OCI-LY7 (cell line): ENCODE data around the gene NOS3. TPM values are rescaled to one million over a fixed set of nuclear protein-coding genes. Genes with fewer than 3 reads are reported as not detected.

ENCODE experiments used
- BruUV-seq: library from RNA; stranded (reverse); fragments of 400-500 nt; replicated peaks from 2 replicates; lab custom pipeline; 2021; lab: Mats Ljungman, UMichigan
- CTCF ChIA-PET: fragments of 300-600 bp; sonication (Branson Sonifier 250); formaldehyde crosslinking; loops from one replicate; lab custom pipeline; 2022; ENCODE audit warnings: antibody characterized with exemption; ENCODE audit not compliant: unreplicated experiment; lab: Charles Lee
- POLR2A ChIA-PET: fragments of 300-600 bp; sonication (Branson Sonifier 250); formaldehyde crosslinking; loops from one replicate; lab custom pipeline; 2022; ENCODE audit warnings: antibody characterized with exemption; lab: Charles Lee
- DNase-seq: peaks from one replicate; pipeline ENCODE4 v3.0.0-alpha.2; 2015; ENCODE audit warnings: low spot score
- H2AFZ ChIP-seq: fragments of 200-600 bp; sonication (generic), shearing (Covaris generic); 2 replicates; pipeline ENCODE4 v1.6.1; 2014; ENCODE audit warnings: mild to moderate bottlenecking, antibody characterized with exemption, low read length, moderate library complexity
- H3K27ac ChIP-seq: fragments of 200-600 bp; sonication (generic); 2 replicates; pipeline ENCODE4 v1.5.1; 2014; ENCODE audit warnings: mixed run types, low read depth, mild to moderate bottlenecking, moderate library complexity, low read length, inconsistent platforms; ENCODE audit not compliant: poor library complexity, severe bottlenecking
- H3K36me3 ChIP-seq: fragments of 200-600 bp; sonication (generic); 2 replicates; pipeline ENCODE4 v1.6.1; 2014; ENCODE audit warnings: mild to moderate bottlenecking, antibody characterized with exemption, low read length, moderate library complexity, mixed read lengths; ENCODE audit not compliant: insufficient read depth
- H3K4me1 ChIP-seq: fragments of 200-600 bp; sonication (generic); 2 replicates; pipeline ENCODE4 v1.5.1; 2014; ENCODE audit warnings: mild to moderate bottlenecking, low read length; ENCODE audit not compliant: insufficient read depth, poor library complexity, severe bottlenecking
- H3K4me2 ChIP-seq: fragments of 200-600 bp; sonication (generic); 2 replicates; pipeline ENCODE4 v1.6.1; 2014; ENCODE audit warnings: mild to moderate bottlenecking, low read length
- H3K4me3 ChIP-seq: fragments of 200-600 bp; sonication (generic); 2 replicates; pipeline ENCODE4 v1.5.1; 2014; ENCODE audit warnings: mild to moderate bottlenecking, low read depth, low read length; ENCODE audit not compliant: poor library complexity, severe bottlenecking
- H3K79me2 ChIP-seq: fragments of 200-600 bp; sonication (generic); 2 replicates; pipeline ENCODE4 v1.6.1; 2016; ENCODE audit warnings: low read depth, mild to moderate bottlenecking, low read length, moderate library complexity, mixed read lengths; ENCODE audit not compliant: insufficient read depth
- H3K9me2 ChIP-seq: fragments of 200-600 bp; sonication (generic); 2 replicates; pipeline ENCODE4 v1.6.1; 2016; ENCODE audit warnings: mild to moderate bottlenecking, low read length, mixed read lengths; ENCODE audit not compliant: insufficient read depth
- H3K9me3 ChIP-seq: fragments of 200-600 bp; sonication (generic); 2 replicates; pipeline ENCODE4 v1.6.1; 2014; ENCODE audit warnings: mild to moderate bottlenecking, mixed run types, low read length, mixed read lengths
- H4K20me1 ChIP-seq: fragments of 200-600 bp; sonication (generic); 2 replicates; pipeline ENCODE4 v1.6.1; 2014; ENCODE audit warnings: mild to moderate bottlenecking, antibody characterized with exemption, low read length, moderate library complexity, mixed read lengths; ENCODE audit not compliant: insufficient read depth
- EZH2phosphoT487 ChIP-seq: fragments of 200-600 bp; sonication (generic); IDR thresholded peaks from 2 replicates; pipeline ENCODE4 v1.6.1; 2018; ENCODE audit warnings: low read depth, borderline replicate concordance, mild to moderate bottlenecking, mixed run types, antibody characterized with exemption, low read length, moderate library complexity, mixed read lengths
- intact Hi-C: fragments of 100-400 bp; cut with micrococcal nuclease; formaldehyde crosslinking; loops from one replicate; pipeline ENCODE4 v1.10.0; 2022; ENCODE audit not compliant: unreplicated experiment
- total RNA-seq, 2 experiments: library from RNA; depleted of rRNA in 1 of 2; stranded (reverse); fragments of >200 nt in 1 of 2; shearing (Covaris generic) in 1 of 2; gene quantifications; 2 replicates each; pipeline ENCODE4 v1.2.3, GENCODE V29; 2014 to 2022
- TF ChIP-seq, protein P1 (sequence below): fragments of 200-600 bp; sonication (generic); conservative IDR thresholded peaks from 2 replicates; pipeline ENCODE4 v1.5.1; 2014; ENCODE audit warnings: mild to moderate bottlenecking, antibody characterized with exemption, low read length, moderate library complexity, mixed read lengths

NOS3 gene
- total RNA-seq, 2 experiments from 2014 or later: 0.78 to 0.82 TPM

DNA sequence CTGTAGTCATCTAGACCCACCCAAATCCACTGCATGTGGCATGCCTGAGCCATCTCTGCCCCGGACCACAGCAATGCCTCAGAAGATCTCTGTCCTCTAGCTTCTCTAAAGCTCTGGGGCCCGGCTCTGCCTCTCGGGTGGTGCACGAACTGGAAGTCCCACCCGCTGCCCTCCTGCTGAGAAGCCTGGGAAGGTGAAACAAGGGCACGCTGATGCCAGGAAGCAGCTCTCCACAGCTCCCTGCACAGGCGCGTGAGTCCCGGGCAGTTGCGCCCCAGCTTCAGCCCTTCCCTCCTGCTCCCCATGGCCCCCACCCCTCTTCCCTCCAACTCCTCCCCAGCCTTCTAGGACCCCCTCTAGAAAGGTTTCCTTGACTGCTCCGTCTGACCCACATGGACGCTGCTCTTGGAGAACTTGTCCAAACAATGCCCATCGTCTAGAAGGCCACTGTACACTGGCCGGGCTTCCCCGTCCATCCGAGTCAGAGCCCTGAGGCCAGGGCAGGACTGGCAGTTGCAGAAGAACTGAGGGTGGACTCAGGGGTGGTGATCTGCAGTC is 25.5 kb upstream of the NOS3 start:
- Histone ChIP-seq H3K4me2 (no peak overlapping the region), H3K27ac (no peak overlapping the region), H2AFZ (no peak overlapping the region), H4K20me1 (no peaks in the 10 kb centered on the region), H3K9me2 (no peaks in the 10 kb centered on the region), H3K36me3 (no peaks in the 10 kb centered on the region), H3K79me2 (no peaks in the 10 kb centered on the region), H3K9me3 (no peaks in the 10 kb centered on the region), H3K4me3 (no peak overlapping the region), H3K4me1 (peaks cover 8% of the 10 kb centered on the region)
- ChIA-PET CTCF (interaction anchor here (0.6 kb wide), 1 partner anchor 37 kb away, joined by 3 read pairs; no protein-coding TSS in a partner anchor), POLR2A (interaction anchor here (0.7 to 1.0 kb wide), 2 partner anchors 152 to 397 kb away, joined by 3 to 6 read pairs; no protein-coding TSS in a partner anchor)
- no peak for DNase-seq
- no TSS peak for BruUV-seq
- TF ChIP-seq EZH2phosphoT487: no peak
- TF ChIP-seq, protein P1, sequence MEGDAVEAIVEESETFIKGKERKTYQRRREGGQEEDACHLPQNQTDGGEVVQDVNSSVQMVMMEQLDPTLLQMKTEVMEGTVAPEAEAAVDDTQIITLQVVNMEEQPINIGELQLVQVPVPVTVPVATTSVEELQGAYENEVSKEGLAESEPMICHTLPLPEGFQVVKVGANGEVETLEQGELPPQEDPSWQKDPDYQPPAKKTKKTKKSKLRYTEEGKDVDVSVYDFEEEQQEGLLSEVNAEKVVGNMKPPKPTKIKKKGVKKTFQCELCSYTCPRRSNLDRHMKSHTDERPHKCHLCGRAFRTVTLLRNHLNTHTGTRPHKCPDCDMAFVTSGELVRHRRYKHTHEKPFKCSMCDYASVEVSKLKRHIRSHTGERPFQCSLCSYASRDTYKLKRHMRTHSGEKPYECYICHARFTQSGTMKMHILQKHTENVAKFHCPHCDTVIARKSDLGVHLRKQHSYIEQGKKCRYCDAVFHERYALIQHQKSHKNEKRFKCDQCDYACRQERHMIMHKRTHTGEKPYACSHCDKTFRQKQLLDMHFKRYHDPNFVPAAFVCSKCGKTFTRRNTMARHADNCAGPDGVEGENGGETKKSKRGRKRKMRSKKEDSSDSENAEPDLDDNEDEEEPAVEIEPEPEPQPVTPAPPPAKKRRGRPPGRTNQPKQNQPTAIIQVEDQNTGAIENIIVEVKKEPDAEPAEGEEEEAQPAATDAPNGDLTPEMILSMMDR: no peak
- intact Hi-C loops: no loop called here

- Histone ChIP-seq H3K36me3 (no peaks in the 10 kb centered on the region), H2AFZ (no peak overlapping the region), H3K27ac (no peak overlapping the region), H3K4me1 (peaks cover 2% of the 10 kb centered on the region), H3K9me3 (no peaks in the 10 kb centered on the region), H3K79me2 (no peaks in the 10 kb centered on the region), H3K4me3 (no peak overlapping the region), H3K9me2 (no peaks in the 10 kb centered on the region), H4K20me1 (no peaks in the 10 kb centered on the region), H3K4me2 (no peak overlapping the region)
- TF ChIP-seq, protein P1: no peak; the same call in 1 of the 2 replicates
- no peak for TF ChIP-seq EZH2phosphoT487
- intact Hi-C loops: no loop called here
- CTCF ChIA-PET: no interaction called here
- POLR2A ChIA-PET: interaction anchor here (0.7 to 1.0 kb wide), 2 partner anchors 151 to 397 kb away, joined by 3 to 6 read pairs; no protein-coding TSS in a partner anchor
- DNase-seq: peak; percentile 20
- no TSS peak for BruUV-seq
These were observed 24.8 kb upstream of the NOS3 start for GRCh38 chr7:150966002-150966401.

DNA sequence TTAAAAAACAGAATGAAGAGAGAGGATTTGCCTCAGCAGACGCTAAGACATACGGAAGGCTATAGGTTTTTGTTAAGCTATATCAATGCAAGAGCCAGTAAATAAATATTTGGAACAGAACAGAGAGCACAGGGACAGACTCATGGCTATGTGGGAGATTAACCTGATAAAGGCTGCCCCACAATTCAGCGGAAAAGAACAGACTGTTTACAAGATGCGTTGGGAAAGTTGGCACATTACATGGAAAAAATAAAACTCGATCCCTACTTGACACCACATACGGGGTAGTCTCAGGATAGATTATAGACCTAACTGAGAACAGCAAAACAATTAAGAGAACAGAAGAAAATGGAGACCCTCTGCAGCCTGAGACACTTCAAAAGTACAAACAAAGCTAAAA is 23.5 kb upstream of the NOS3 start:
- Histone ChIP-seq H3K4me3 (no peak overlapping the region), H3K4me1 (peaks cover 14% of the 10 kb centered on the region), H3K4me2 (no peak overlapping the region), H3K36me3 (no peaks in the 10 kb centered on the region), H2AFZ (no peak overlapping the region), H3K27ac (no peak overlapping the region), H3K79me2 (no peaks in the 10 kb centered on the region), H3K9me3 (no peaks in the 10 kb centered on the region), H4K20me1 (no peaks in the 10 kb centered on the region), H3K9me2 (no peaks in the 10 kb centered on the region)
- intact Hi-C loops: no loop called here
- DNase-seq: no peak
- no TSS peak for BruUV-seq
- TF ChIP-seq, protein P1: no peak
- TF ChIP-seq EZH2phosphoT487: no peak
- ChIA-PET POLR2A (no interaction called here), CTCF (no interaction called here)
